Stimulated activated naive CD8-positive, alpha-beta T cell treated with anti-CD3 and anti-CD28 coated beads, Interleukin-15, Interleukin-2, amounts not matched to agents 100 ng/mL and 50 ng/mL, for 24 hours (primary cell): ENCODE measurements around the gene RIPOR3.

ENCODE experiments used
- H3K27ac Mint-ChIP-seq: one replicate; pipeline ENCODE4 v1.8.0; 2021; ENCODE audit warnings: mild to moderate bottlenecking, mixed read lengths
- H3K27me3 Mint-ChIP-seq: one replicate; pipeline ENCODE4 v1.8.0; 2021; ENCODE audit warnings: mixed read lengths
- H3K36me3 Mint-ChIP-seq: one replicate; pipeline ENCODE4 v1.8.0; 2021; ENCODE audit warnings: low read depth, mixed read lengths
- H3K4me1 Mint-ChIP-seq: one replicate; pipeline ENCODE4 v1.8.0; 2021; ENCODE audit warnings: low read depth, mixed read lengths
- H3K4me3 Mint-ChIP-seq: one replicate; pipeline ENCODE4 v1.8.0; 2021; ENCODE audit warnings: mild to moderate bottlenecking, mixed read lengths
- H3K9me3 Mint-ChIP-seq: one replicate; pipeline ENCODE4 v1.8.0; 2021; ENCODE audit warnings: mixed read lengths

RIPOR3 gene

DNA sequence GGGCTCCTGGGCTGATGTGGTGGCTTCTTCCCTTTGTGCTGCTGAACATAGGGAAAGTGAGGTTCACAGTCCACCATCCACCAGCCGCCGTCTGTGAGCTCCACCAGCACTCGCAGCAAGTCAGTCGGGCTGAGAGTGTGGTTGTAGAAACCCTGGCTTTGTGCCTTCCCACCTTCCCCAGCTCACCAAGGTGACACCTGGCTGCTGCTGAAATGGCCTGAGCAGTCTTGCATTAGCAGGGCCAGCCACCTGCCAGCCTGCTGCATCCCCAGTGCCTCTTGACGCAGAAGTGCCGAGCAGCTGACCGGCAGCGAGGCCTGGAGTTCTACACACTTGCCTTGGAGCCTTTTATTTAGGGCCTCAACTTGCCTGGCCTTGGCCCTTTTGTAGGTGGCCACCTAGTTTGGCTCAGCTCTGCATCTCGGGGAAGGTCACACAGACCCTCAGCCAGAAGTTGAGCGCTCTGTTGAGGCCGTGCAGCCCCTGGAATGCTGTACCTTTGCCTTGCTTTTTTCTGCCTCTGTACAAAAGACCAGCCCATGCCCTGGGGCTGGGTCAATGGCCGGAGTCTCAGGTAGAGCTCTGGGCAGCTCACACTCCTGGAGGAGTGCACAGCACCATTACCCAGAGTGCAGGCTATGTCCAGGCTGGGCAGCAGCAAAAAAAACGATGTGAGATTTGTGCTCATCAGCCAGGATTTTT, 104.7 kb downstream of the RIPOR3 start:
- H3K4me3 Mint-ChIP-seq = no peak overlapping the region
- H3K27me3 Mint-ChIP-seq = no peaks in the 10 kb centered on the region
- peaks cover 30% of the 10 kb centered on the region for H3K36me3 Mint-ChIP-seq
- H3K9me3 Mint-ChIP-seq = no peaks in the 10 kb centered on the region
- H3K27ac Mint-ChIP-seq = no peak overlapping the region
- no peaks in the 10 kb centered on the region for H3K4me1 Mint-ChIP-seq

DNA sequence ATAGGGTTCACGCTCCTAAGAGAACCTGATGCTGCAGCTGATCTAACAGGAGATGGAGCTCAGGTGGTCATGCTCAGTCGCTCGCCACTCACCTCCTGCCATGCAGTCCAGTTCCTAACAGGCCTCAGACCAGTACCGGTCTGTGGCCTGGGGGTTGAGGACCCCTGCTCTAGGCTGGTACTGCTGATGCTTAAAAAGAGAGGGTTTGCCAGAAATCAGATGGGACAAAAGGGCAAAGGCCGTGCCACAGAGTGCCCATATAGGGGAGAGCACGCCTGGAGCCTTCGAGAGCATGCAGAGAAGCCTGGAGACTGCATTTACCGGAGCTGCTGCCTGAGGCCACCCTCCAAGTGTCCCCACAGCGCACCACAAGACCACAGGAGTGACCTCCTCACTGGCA, 105.7 kb downstream of the RIPOR3 start:
- H3K27ac Mint-ChIP-seq = no peak overlapping the region

DNA sequence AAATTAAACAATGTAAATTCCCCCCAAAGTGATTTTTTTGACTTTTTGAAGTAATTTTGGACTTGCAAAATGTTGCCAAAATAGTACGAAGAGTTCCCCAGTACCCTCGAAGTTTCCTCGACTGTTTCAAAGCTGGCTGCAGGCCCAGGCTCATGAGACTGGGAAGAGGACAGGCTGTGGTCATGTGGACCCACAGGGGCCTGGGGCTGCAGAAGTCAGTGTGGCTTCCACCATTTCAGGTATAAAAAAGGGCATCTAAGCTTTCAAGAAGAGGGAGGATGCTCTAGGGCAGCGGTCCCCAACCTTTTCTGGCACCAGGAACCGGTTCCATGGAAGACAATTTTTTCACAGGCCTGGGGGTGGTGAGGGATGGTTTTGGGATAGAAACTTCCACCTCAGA, 106.1 kb downstream of the RIPOR3 start:
- H3K36me3 Mint-ChIP-seq = peaks cover 41% of the 10 kb centered on the region
- no peaks in the 10 kb centered on the region for H3K4me1 Mint-ChIP-seq
- H3K27me3 Mint-ChIP-seq = no peaks in the 10 kb centered on the region
- H3K4me3 Mint-ChIP-seq = no peak overlapping the region
- H3K9me3 Mint-ChIP-seq = no peaks in the 10 kb centered on the region
- no peak overlapping the region for H3K27ac Mint-ChIP-seq

More for the DNA sequence above, 105.7 kb downstream of the RIPOR3 start:
- no peaks in the 10 kb centered on the region for H3K9me3 Mint-ChIP-seq
- no peak overlapping the region for H3K4me3 Mint-ChIP-seq
- no peaks in the 10 kb centered on the region for H3K27me3 Mint-ChIP-seq
- H3K36me3 Mint-ChIP-seq = peaks cover 37% of the 10 kb centered on the region
- no peaks in the 10 kb centered on the region for H3K4me1 Mint-ChIP-seq

- H3K27ac Mint-ChIP-seq = no peak overlapping the region
- H3K4me3 Mint-ChIP-seq = no peak overlapping the region
- H3K9me3 Mint-ChIP-seq = no peaks in the 10 kb centered on the region
- H3K36me3 Mint-ChIP-seq = peaks cover 44% of the 10 kb centered on the region
- H3K27me3 Mint-ChIP-seq = no peaks in the 10 kb centered on the region
- H3K4me1 Mint-ChIP-seq = no peaks in the 10 kb centered on the region
Measured at GRCh38 chr20:50584687-50585086, 106.7 kb downstream of the RIPOR3 start.

DNA sequence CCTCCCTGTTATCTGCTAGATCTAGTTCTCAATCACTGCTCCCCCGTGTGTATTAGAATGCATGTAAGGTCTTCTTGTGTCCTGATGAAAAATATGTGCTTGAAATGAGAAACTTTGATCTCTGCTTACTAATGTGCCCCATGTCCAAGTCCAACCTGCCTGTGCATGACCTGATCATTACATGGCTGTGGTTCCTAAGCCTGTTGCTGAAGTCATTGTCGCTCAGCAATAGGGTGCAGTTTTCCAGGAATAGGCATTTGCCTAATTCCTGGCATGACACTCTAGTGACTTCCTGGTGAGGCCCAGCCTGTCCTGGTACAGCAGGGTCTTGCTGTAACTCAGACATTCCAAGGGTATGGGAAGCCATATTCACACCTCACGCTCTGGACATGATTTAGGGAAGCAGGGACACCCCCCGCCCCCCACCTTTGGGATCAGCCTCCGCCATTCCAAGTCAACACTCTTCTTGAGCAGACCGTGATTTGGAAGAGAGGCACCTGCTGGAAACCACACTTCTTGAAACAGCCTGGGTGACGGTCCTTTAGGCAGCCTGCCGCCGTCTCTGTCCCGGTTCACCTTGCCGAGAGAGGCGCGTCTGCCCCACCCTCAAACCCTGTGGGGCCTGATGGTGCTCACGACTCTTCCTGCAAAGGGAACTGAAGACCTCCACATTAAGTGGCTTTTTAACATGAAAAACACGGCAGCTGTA, 107.7 kb downstream of the RIPOR3 start:
- Mint-ChIP-seq H3K36me3 (peaks cover 55% of the 10 kb centered on the region), H3K9me3 (no peaks in the 10 kb centered on the region), H3K4me3 (no peak overlapping the region), H3K27me3 (no peaks in the 10 kb centered on the region), H3K4me1 (no peaks in the 10 kb centered on the region), H3K27ac (no peak overlapping the region)

- Mint-ChIP-seq H3K4me3 (no peak overlapping the region), H3K36me3 (peaks cover 54% of the 10 kb centered on the region), H3K27ac (no peak overlapping the region), H3K9me3 (no peaks in the 10 kb centered on the region), H3K27me3 (no peaks in the 10 kb centered on the region), H3K4me1 (no peaks in the 10 kb centered on the region)
Measured at GRCh38 chr20:50582591-50583234, 108.6 kb downstream of the RIPOR3 start.

DNA sequence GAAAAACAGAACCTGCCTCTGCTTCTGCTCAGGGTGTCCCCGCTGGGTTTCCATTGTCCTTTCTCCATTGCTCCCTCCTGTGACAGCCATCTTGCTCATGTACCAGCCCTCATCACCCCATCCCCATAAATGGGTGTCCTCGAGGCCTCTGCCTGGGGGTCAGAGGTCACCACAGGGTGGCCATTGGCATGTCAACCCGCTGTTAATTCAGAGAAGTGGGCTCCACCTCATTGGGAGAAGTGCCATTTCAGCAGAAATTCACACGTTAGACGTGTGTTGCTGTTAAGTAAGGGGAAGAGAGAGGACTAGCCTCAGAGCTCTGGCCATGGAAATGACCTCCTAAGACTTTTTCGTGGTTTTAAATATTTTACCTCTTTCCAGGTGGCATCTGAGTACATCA, 109.2 kb downstream of the RIPOR3 start:
- H3K4me1 Mint-ChIP-seq = no peaks in the 10 kb centered on the region
- no peaks in the 10 kb centered on the region for H3K27me3 Mint-ChIP-seq
- no peak overlapping the region for H3K4me3 Mint-ChIP-seq
- H3K9me3 Mint-ChIP-seq = no peaks in the 10 kb centered on the region
- H3K27ac Mint-ChIP-seq = no peak overlapping the region
- H3K36me3 Mint-ChIP-seq = peaks cover 54% of the 10 kb centered on the region

- no peak overlapping the region for H3K27ac Mint-ChIP-seq
- H3K36me3 Mint-ChIP-seq = peaks cover 58% of the 10 kb centered on the region
- H3K4me3 Mint-ChIP-seq = no peak overlapping the region
- no peaks in the 10 kb centered on the region for H3K9me3 Mint-ChIP-seq
- H3K4me1 Mint-ChIP-seq = peaks cover under 1% of the 10 kb centered on the region
- no peaks in the 10 kb centered on the region for H3K27me3 Mint-ChIP-seq
Measured at GRCh38 chr20:50580842-50581544, 110.3 kb downstream of the RIPOR3 start.

- Mint-ChIP-seq H3K27me3 (no peaks in the 10 kb centered on the region), H3K27ac (no peak overlapping the region)
Measured at GRCh38 chr20:50580016-50580747, 111.2 kb downstream of the RIPOR3 start.

GRCh38 chr20:50579511-50579910, 111.8 kb downstream of the RIPOR3 start:
- Mint-ChIP-seq H3K4me3 (no peak overlapping the region), H3K9me3 (no peaks in the 10 kb centered on the region), H3K4me1 (peaks cover 3% of the 10 kb centered on the region), H3K36me3 (peaks cover 66% of the 10 kb centered on the region), H3K27me3 (no peaks in the 10 kb centered on the region), H3K27ac (no peak overlapping the region)

More at GRCh38 chr20:50580016-50580747, 111.2 kb downstream of the RIPOR3 start:
- peaks cover 3% of the 10 kb centered on the region for H3K4me1 Mint-ChIP-seq
- H3K4me3 Mint-ChIP-seq = no peak overlapping the region
- peaks cover 64% of the 10 kb centered on the region for H3K36me3 Mint-ChIP-seq
- H3K9me3 Mint-ChIP-seq = no peaks in the 10 kb centered on the region

DNA sequence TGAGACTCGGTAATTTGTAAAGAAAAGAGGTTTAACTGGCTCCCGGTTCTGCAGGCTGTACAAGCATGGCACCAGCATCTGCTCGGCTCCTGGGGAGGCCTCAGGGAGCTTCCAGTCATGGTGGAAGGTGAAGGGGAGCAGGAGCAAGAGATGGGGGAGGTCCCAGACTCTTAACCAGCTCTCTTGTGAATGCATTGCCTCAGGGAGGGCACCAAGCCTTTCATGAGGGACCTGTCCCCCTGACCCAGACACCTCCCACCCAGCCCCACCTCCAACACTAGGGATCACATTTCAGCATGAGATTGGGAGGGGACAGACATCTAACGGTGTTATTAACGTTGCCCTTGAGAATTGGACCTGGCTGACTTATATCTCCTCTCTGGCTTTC, 112.6 kb downstream of the RIPOR3 start:
- no peak overlapping the region for H3K4me3 Mint-ChIP-seq
- H3K36me3 Mint-ChIP-seq = peaks cover 70% of the 10 kb centered on the region
- H3K9me3 Mint-ChIP-seq = no peaks in the 10 kb centered on the region
- peak overlapping the region; percentile 39 for H3K27ac Mint-ChIP-seq
- H3K27me3 Mint-ChIP-seq = no peaks in the 10 kb centered on the region
- peaks cover 3% of the 10 kb centered on the region for H3K4me1 Mint-ChIP-seq

DNA sequence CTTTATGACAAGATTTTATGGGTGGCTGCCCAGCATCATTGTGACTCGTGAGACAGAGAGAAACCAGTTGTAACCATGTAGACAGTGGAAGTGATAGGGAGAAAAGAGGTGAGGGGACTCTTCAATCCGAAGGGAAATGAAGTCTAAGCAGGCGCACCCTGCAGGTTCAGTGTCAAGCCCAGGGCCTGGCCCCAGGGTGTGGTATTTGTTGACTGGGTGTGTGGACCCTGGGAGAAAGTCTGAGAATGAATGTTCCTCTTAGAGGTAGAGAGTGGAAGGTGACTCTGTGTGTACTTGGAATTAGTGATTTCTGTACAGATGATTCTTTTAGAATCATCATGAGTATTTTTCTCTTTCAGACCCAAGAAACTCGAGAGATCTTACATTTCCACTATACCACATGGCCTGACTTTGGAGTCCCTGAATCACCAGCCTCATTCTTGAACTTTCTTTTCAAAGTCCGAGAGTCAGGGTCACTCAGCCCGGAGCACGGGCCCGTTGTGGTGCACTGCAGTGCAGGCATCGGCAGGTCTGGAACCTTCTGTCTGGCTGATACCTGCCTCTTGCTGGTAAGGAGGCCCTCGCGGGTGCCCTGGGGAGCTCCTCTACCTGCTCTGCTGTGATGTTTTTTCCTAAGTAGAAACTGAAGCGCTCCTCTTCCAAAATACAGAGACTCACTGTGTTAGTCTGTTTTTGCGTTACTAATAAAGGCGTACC, 113.1 kb downstream of the RIPOR3 start:
- no peaks in the 10 kb centered on the region for H3K27me3 Mint-ChIP-seq
- H3K9me3 Mint-ChIP-seq = no peaks in the 10 kb centered on the region
- H3K36me3 Mint-ChIP-seq = peaks cover 69% of the 10 kb centered on the region
- peaks cover 7% of the 10 kb centered on the region for H3K4me1 Mint-ChIP-seq
- H3K27ac Mint-ChIP-seq = peak overlapping the region; percentile 19
- no peak overlapping the region for H3K4me3 Mint-ChIP-seq

- peaks cover 62% of the 10 kb centered on the region for H3K36me3 Mint-ChIP-seq
Measured at GRCh38 chr20:50577175-50578018, 113.9 kb downstream of the RIPOR3 start.

More at GRCh38 chr20:50577175-50578018, 113.9 kb downstream of the RIPOR3 start:
- no peaks in the 10 kb centered on the region for H3K27me3 Mint-ChIP-seq
- no peak overlapping the region for H3K4me3 Mint-ChIP-seq
- peak overlapping the region; percentile 19 for H3K27ac Mint-ChIP-seq
- no peaks in the 10 kb centered on the region for H3K9me3 Mint-ChIP-seq
- peaks cover 12% of the 10 kb centered on the region for H3K4me1 Mint-ChIP-seq
